Pericardium fibroblast (primary cell): ENCODE measurements around the gene TCP11X1. TPM values are rescaled to one million over a fixed set of nuclear protein-coding genes. Genes with fewer than 3 reads are reported as not detected.

Experiments
- total RNA-seq: library from RNA; depleted of rRNA; stranded (reverse); fragments of >200 nt; gene quantifications from 2 replicates; pipeline ENCODE4 v1.2.3, GENCODE V29; 2015

Gene TCP11X1
- not detected in 2 replicates for total RNA-seq

DNA sequence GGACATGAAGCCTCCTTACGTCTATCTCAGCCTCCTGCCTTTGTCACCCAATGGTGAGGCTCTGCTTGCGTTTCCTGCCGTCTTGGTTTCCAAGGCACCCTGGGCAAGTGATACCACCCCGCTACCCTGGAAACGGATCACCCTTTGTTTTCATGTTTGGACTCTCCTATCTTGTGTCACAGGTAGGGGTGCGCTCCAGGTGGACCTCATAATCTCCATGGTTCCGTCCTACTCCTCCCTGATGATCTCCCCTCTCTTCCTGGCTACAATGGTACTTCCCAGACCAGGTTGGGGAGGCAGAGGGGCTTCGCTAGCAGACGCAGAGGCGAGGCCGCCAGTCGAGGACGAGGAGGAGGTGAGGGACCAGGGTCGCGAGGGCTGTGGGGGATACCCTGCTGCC is at the start of gene TCP11X1:
Gene TCP11X1 (plus strand): TSS at position 316 of the 400 bp plus-strand sequence.

DNA sequence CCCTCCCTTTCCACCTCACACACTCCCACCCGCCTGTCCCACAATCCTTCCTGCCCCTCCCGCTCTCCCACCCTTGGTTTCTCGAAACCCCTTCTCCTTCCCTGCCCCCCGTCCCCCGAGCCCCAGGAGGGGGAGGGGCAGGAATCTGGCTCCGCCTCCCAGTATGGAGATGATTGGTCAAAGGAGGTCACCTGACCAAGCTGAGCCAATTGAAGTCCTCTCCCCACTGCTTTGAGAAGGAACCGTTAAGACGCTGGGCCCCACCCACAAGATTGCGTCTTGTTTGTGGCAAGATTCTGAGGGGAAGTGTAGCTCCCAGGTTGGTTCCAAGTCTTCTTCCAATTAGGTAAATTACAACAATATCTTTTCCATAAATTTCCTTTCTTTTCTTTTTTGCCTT is 31.8 kb downstream of the TCP11X1 start, which contains the start of gene NXF2:
Gene NXF2 (plus strand): TSS at position 275 of the 400 bp plus-strand sequence. CDS start 59,912 bp downstream, outside the sequence.

Other genes starting within 250 kb of the TCP11X1 start
- gene TCEAL2, start 89.6 kb upstream of the TCP11X1 start, total RNA-seq, result not detected in 2 replicates
- not detected in 2 replicates for gene TCEAL6, start 72.8 kb upstream of the TCP11X1 start, total RNA-seq
- not detected in 2 replicates for gene BEX5, start 59.3 kb upstream of the TCP11X1 start, total RNA-seq
- not detected in 2 replicates for gene NXF2, start 31.9 kb downstream of the TCP11X1 start, total RNA-seq
- not detected in 2 replicates for gene NXF2B, start 224.7 kb downstream of the TCP11X1 start, total RNA-seq